Type B pancreatic cell (in vitro differentiated cells): ENCODE measurements around the gene RDH12. TPM values are rescaled to one million over a fixed set of nuclear protein-coding genes. Genes with fewer than 3 reads are reported as not detected.

ENCODE experiments used
- DNase-seq: peaks from one replicate; pipeline ENCODE4 v3.0.0; 2021; ENCODE audit warnings: mixed read lengths; ENCODE audit not compliant: unreplicated experiment; ENCODE audit errors: extremely low spot score
- H3K27ac Mint-ChIP-seq: 2 replicates; pipeline ENCODE4 v1.8.0; 2021; ENCODE audit warnings: mild to moderate bottlenecking, mixed read lengths
- H3K27me3 Mint-ChIP-seq: 2 replicates; pipeline ENCODE4 v1.8.0; 2021; ENCODE audit warnings: mixed read lengths
- H3K36me3 Mint-ChIP-seq: 2 replicates; pipeline ENCODE4 v1.8.0; 2021; ENCODE audit warnings: mixed read lengths
- H3K4me1 Mint-ChIP-seq: one replicate; pipeline ENCODE4 v1.8.0; 2021; ENCODE audit warnings: mixed read lengths; ENCODE audit not compliant: unreplicated experiment
- H3K4me3 Mint-ChIP-seq: 2 replicates; pipeline ENCODE4 v1.8.0; 2021; ENCODE audit warnings: mild to moderate bottlenecking, mixed read lengths
- H3K9me3 Mint-ChIP-seq: 2 replicates; pipeline ENCODE4 v1.8.0; 2021; ENCODE audit warnings: mixed read lengths
- total RNA-seq: library from RNA; stranded (reverse); gene quantifications from 2 replicates; pipeline ENCODE4 v1.2.1, GENCODE V29; 2021; ENCODE audit warnings: low replicate concordance
- TF ChIP-seq, protein P1 (sequence below): fragments of 200-600 bp; sonication (generic); conservative IDR thresholded peaks from 2 replicates; pipeline ENCODE4 v1.5.0; 2021; ENCODE audit warnings: antibody characterized with exemption, mild to moderate bottlenecking

Gene RDH12
- total RNA-seq, 1 donor from 2014 or later, result 2.6 TPM

DNA sequence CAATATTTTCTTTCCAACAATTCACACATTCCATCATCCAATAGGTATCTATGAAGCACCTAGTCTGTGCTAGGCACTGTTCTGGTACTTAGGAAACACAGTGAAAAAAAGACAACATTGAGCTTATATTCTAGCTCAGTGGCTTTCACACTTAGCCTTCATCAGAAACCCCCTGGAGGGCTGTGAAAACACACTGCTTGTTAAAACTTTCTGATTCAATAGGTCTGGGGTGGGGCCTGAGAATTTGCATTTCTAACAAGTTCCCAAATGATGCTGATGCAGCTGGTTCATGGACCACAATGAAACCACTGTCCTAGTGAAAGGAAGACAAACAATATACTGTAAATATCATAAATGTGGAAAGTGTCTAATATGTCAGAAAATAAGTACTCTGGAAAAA, 33.1 kb upstream of the RDH12 start:
- DNase-seq, result no peak
- Mint-ChIP-seq H3K4me1 (peaks cover 24% of the 10 kb centered on the region), H3K4me3 (no peak overlapping the region), H3K27me3 (no peaks in the 10 kb centered on the region), H3K27ac (no peak overlapping the region), H3K36me3 (no peaks in the 10 kb centered on the region), H3K9me3 (no peaks in the 10 kb centered on the region)
- TF ChIP-seq, protein P1, sequence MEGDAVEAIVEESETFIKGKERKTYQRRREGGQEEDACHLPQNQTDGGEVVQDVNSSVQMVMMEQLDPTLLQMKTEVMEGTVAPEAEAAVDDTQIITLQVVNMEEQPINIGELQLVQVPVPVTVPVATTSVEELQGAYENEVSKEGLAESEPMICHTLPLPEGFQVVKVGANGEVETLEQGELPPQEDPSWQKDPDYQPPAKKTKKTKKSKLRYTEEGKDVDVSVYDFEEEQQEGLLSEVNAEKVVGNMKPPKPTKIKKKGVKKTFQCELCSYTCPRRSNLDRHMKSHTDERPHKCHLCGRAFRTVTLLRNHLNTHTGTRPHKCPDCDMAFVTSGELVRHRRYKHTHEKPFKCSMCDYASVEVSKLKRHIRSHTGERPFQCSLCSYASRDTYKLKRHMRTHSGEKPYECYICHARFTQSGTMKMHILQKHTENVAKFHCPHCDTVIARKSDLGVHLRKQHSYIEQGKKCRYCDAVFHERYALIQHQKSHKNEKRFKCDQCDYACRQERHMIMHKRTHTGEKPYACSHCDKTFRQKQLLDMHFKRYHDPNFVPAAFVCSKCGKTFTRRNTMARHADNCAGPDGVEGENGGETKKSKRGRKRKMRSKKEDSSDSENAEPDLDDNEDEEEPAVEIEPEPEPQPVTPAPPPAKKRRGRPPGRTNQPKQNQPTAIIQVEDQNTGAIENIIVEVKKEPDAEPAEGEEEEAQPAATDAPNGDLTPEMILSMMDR, result no peak

DNA sequence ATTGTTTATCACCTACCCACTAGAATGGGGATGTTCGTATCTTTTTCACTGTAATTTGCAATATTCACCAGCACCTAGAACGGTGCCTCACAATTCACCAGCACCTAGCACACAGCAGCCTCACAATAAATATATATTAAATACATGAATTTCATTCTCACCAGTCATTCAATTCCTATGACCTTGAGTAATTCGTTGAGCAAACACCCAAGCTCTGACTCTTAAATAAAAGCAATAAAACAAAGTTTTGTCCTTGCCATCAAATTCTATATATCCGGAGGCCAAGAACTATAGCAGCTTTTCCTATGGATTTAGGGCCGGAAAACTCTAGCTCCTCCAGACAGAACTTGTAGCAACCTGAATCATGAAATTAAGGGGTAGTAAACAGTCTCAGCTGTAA, 28.2 kb upstream of the RDH12 start:
- no peak for DNase-seq
- Mint-ChIP-seq H3K36me3 (no peaks in the 10 kb centered on the region), H3K27me3 (no peaks in the 10 kb centered on the region), H3K27ac (peak overlapping the region; percentile 93), H3K4me1 (peaks cover 25% of the 10 kb centered on the region), H3K4me3 (peak overlapping the region; percentile 97), H3K9me3 (no peaks in the 10 kb centered on the region)
- TF ChIP-seq, protein P1, result no peak

DNA sequence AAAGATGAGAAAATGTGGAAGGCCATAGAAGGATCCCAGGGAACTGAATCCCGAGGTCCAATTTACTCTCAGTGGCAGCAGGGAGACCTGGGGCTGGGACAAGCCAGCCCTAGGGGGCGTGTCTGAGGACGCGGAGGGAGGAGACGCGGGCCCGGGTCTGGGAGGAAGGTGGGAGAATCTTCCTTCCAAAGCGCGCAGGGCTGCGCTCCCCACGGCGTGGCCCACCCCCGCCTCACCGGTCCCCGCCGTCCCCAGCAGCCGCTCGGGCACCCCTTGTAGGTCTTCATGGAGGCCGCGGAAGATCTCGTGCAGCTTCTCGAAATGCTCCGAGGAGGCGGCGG, 27.6 kb upstream of the RDH12 start:
- no peaks in the 10 kb centered on the region for H3K9me3 Mint-ChIP-seq
- H3K4me3 Mint-ChIP-seq, result peak overlapping the region; percentile 97
- H3K27ac Mint-ChIP-seq, result peak overlapping the region; percentile 93
- peak; percentile 83 for DNase-seq
- peaks cover 19% of the 10 kb centered on the region for H3K4me1 Mint-ChIP-seq
- no peaks in the 10 kb centered on the region for H3K36me3 Mint-ChIP-seq
- TF ChIP-seq, protein P1, result peak; percentile 44
- no peaks in the 10 kb centered on the region for H3K27me3 Mint-ChIP-seq

DNA sequence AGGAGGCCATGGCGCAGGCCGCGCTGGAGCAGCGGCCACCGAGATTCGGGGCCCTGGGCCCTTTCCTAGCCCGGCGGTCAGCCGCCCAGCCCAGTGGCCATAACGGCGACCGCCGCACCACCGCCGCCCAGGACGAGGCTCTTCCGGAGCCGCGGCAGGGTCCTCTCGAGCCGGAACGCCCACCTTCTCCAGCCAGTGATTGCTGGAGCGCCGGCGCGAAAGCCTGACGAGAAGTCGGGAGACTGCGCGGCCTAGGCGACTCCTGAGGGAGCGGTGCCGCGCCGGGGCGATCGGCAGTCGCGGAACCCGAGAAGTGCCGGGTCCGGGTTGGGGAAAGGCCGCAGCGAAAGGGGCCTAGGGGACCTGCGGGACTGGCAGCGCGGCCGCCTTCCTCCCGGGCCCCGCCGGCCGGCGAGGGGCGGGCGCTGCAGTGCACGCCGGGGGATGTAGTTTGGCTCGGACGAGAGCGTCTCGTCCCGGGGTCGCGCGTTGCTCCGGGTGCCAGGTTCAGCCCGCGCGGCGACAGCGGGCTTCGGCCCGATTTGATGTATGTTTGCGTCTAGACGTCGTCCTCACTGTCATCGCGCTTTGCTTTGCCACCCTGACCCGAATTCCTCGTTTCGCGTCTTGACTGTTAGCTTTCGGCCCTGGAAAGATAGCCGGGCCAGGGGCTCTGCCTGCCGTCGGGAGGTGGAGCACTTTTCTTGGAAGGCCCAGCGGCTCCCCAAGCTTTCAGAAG, 27.0 kb upstream of the RDH12 start, which contains the start of gene VTI1B:
VTI1B (minus strand) TSS at position 153 of the 739 bp plus-strand sequence; CDS start at position 10, 143 bp downstream.
- Mint-ChIP-seq H3K36me3 (no peaks in the 10 kb centered on the region), H3K27me3 (no peaks in the 10 kb centered on the region), H3K4me1 (peaks cover 14% of the 10 kb centered on the region), H3K27ac (peak within 1 kb of the TSS; percentile 94), H3K4me3 (peak within 1 kb of the TSS; percentile 97), H3K9me3 (no peaks in the 10 kb centered on the region)
- peak; percentile 85 for DNase-seq
- TF ChIP-seq, protein P1, result no peak

DNA sequence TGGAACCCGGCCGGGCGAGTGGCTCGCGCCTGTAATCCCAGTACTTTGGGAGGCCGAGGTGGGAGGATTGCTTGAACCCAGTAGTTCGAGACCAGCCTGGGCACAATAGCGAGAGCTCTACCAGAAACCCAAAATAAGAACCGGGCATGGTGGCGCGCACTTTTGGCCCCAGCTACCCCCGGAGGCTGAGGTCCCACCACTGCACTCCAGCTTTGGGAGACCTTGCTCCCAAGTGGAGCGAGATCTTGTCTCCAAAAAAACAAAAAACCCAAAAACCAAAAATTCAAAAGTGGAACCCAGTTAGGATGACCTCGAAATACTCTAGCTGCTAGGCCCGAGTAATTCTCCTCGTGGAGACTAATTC, 26.5 kb upstream of the RDH12 start:
- Mint-ChIP-seq H3K27me3 (no peaks in the 10 kb centered on the region), H3K4me1 (peaks cover 14% of the 10 kb centered on the region), H3K27ac (peak overlapping the region; percentile 94), H3K36me3 (no peaks in the 10 kb centered on the region), H3K9me3 (no peaks in the 10 kb centered on the region), H3K4me3 (peak overlapping the region; percentile 97)
- TF ChIP-seq, protein P1, result no peak
- DNase-seq, result no peak
